ENCODE data around the gene KCNQ5. TPM values are rescaled to one million over a fixed set of nuclear protein-coding genes. Genes with fewer than 3 reads are reported as not detected.

The KCNQ5 gene
- total and polyA plus RNA-seq, 10 of the 15 experiments (the other 5 are each of a cell fraction or from before 2014, with no cell fraction given) = 0.60 to 16.2 (median 3.2) TPM

- no peaks in the 10 kb centered on the region for H4K20me1 ChIP-seq (ENCODE audit: control insufficient read depth, insufficient read depth)
- ATAC-seq (no peak), FAIRE-seq (no peak), DNase-seq (ENCODE audit: low read depth, low spot score) (no peak)
- ChIA-PET SMC1A (ENCODE audit: uncharacterized antibody, unreplicated experiment) (no interaction called here), POLR2A (no interaction called here), RAD21 (ENCODE audit: unreplicated experiment) (no interaction called here), CTCF (no interaction called here)
- H2AFZ ChIP-seq (ENCODE audit: control insufficient read depth, low read depth, low read length) = no peak overlapping the region
- no peaks in the 10 kb centered on the region for H3K36me3 ChIP-seq (ENCODE audit: control insufficient read depth in 2 of 2, insufficient read depth in 2 of 2, low read length in 1 of 2)
- H3K27ac ChIP-seq (ENCODE audit: control insufficient read depth, insufficient read depth) = no peak overlapping the region
- WGBS (ENCODE audit: insufficient coverage, insufficient replicate concordance, low lambda C conversion rate, missing lambda C conversion rate) = 100% methylated on average over 1 of the region's 1 CpG
- no peaks in the 10 kb centered on the region for H3K9me3 ChIP-seq (replicated peaks; ENCODE audit: control insufficient read depth, insufficient read depth, low read length)
- H3K79me2 ChIP-seq (ENCODE audit: control insufficient read depth, insufficient read depth, low read length) = no peaks in the 10 kb centered on the region
- no peak overlapping the region for H3K4me2 ChIP-seq (ENCODE audit: control insufficient read depth, insufficient read depth)
- in situ Hi-C loops (cut with MboI) (no loop called here), intact Hi-C loops (cut with micrococcal nuclease; ENCODE audit: unreplicated experiment) (no loop called here)
- BruUV-seq (replicated peaks) = no TSS peak
- H3K27me3 ChIP-seq (replicated peaks in 1 of 2; ENCODE audit: control insufficient read depth in 2 of 2, insufficient read depth in 2 of 2, low read length in 1 of 2) = no peaks in the 10 kb centered on the region
- no peak overlapping the region for H3K4me3 ChIP-seq
- TF ChIP-seq BRCA1 (IDR thresholded peaks at IDR 0.05; ENCODE audit: low read depth, low read length) (no peak), CUX1 (IDR thresholded peaks at IDR 0.05; ENCODE audit: insufficient replicate concordance, low read depth, low read length) (no peak), GABPA (IDR thresholded peaks at IDR 0.05; ENCODE audit: low read depth) (no peak), CREB1 (IDR thresholded peaks at IDR 0.05; ENCODE audit: low read depth) (no peak), MYB (IDR thresholded peaks at IDR 0.05; ENCODE audit: borderline replicate concordance, low read depth, low read length) (no peak), STAT3 (IDR thresholded peaks at IDR 0.05; ENCODE audit: low read depth, low read length) (no peak), ZNF622 (IDR thresholded peaks at IDR 0.05) (no peak)
- H3K4me1 ChIP-seq (ENCODE audit: control insufficient read depth, insufficient read depth, low read length) = no peaks in the 10 kb centered on the region
- no peak overlapping the region for H3K9ac ChIP-seq (ENCODE audit: control insufficient read depth, insufficient read depth, low read length)
These were observed 485.2 kb downstream of the KCNQ5 start for GRCh38 chr6:73107016-73107415.

Data from GM12878 (cell line).